K562 (cell line): ENCODE data around the gene ZNF775. TPM values are rescaled to one million over a fixed set of nuclear protein-coding genes. Genes with fewer than 3 reads are reported as not detected.

Experiments used
- ASH1L ChIP-seq: fragments of 450-650 bp; IDR thresholded peaks from 2 replicates; pipeline ENCODE4 v1.6.1; 2018; ENCODE audit warnings: borderline replicate concordance, mild to moderate bottlenecking, low read depth; ENCODE audit not compliant: partially characterized antibody
- CAMTA2 ChIP-seq: fragments of 250-450 bp; sonication (Bioruptor Pico); conservative IDR thresholded peaks from 2 replicates; pipeline ENCODE4 v1.5.1; 2022
- FOS ChIP-seq: IDR thresholded peaks from 3 replicates; pipeline ENCODE4 v1.6.1; 2011; ENCODE audit not compliant: insufficient read length; ENCODE audit errors: extremely low read depth
- HDAC1 ChIP-seq, 2 experiments: fragments of 450-650 bp; IDR thresholded peaks; 2 replicates each; pipeline ENCODE4 v1.6.1; 2016 to 2017; ENCODE audit warnings: inconsistent platforms in 1 of 2, mild to moderate bottlenecking in 1 of 2, moderate library complexity in 1 of 2
- HDGF ChIP-seq: fragments of 450-650 bp; IDR thresholded peaks from 2 replicates; pipeline ENCODE4 v1.6.1; 2016
- LEF1 ChIP-seq: fragments of 450-650 bp; IDR thresholded peaks from 2 replicates; pipeline ENCODE4 v1.6.1; 2016; ENCODE audit warnings: mild to moderate bottlenecking
- MEIS2 ChIP-seq: fragments of 450-650 bp; IDR thresholded peaks from 2 replicates; pipeline ENCODE4 v1.6.1; 2014; ENCODE audit warnings: mild to moderate bottlenecking; ENCODE audit not compliant: partially characterized antibody
- NFE2L1 ChIP-seq: fragments of 450-650 bp; IDR thresholded peaks from 2 replicates; pipeline ENCODE4 v1.6.1; 2016; ENCODE audit warnings: missing genetic modification characterization, low read depth, mild to moderate bottlenecking, missing compliant biosample characterization, moderate library complexity, borderline replicate concordance
- SLC30A9 ChIP-seq: fragments of 250-450 bp; sonication (Bioruptor Pico); IDR thresholded peaks from 2 replicates; pipeline ENCODE4 v1.8.0; 2022; ENCODE audit warnings: mild to moderate bottlenecking, moderate library complexity
- STAT5A ChIP-seq: IDR thresholded peaks from 2 replicates; pipeline ENCODE4 v1.6.1; 2012; ENCODE audit warnings: low read length, inconsistent platforms, borderline replicate concordance
- ZNF23 ChIP-seq: fragments of 250-450 bp; sonication (Bioruptor Pico); IDR thresholded peaks from 2 replicates; pipeline ENCODE4 v1.4.0; 2020; ENCODE audit warnings: mild to moderate bottlenecking
- ZNF263 ChIP-seq: sonication (generic); formaldehyde crosslinking; IDR thresholded peaks from 2 replicates; pipeline ENCODE4 v1.8.0; 2022; ENCODE audit warnings: mild to moderate bottlenecking, missing genetic modification reagents, borderline replicate concordance
- ZNF282 ChIP-seq: sonication (generic); formaldehyde crosslinking; IDR thresholded peaks from 2 replicates; pipeline ENCODE4 v1.8.1; 2023; ENCODE audit warnings: missing genetic modification reagents
- ZNF699 ChIP-seq: fragments of 250-450 bp; sonication (Bioruptor Pico); IDR thresholded peaks from 2 replicates; pipeline ENCODE4 v1.8.0; 2021; ENCODE audit warnings: mild to moderate bottlenecking, moderate library complexity; ENCODE audit not compliant: insufficient replicate concordance
- ZNF766 ChIP-seq: fragments of 200-800 bp; sonication (Bioruptor generic); conservative IDR thresholded peaks from 2 replicates; pipeline ENCODE4 v1.6.1; 2016; ENCODE audit warnings: missing genetic modification characterization, missing compliant biosample characterization
- polyA plus RNA-seq, 8 experiments: library from polyadenylated mRNA; depleted of rRNA in 4 of 8; stranded (reverse) in 5 of 8; unstranded in 3 of 8; fragments of >200 nt; fragmentation: Nextera tagmentation in 2 of 8; fragmentation: Illumina TruSeq in 1 of 8; extraction: Ambion mirVana in 2 of 8; extraction: Trizol in 1 of 8; gene quantifications; 2 replicates each; pipeline versions ENCODE4 v1.2.1 to v1.2.3, GENCODE V29; 2011 to 2014; ENCODE audit warnings: inconsistent platforms in 1 of 8, missing spikeins in 1 of 8
- total RNA-seq, 7 experiments: library from RNA; depleted of rRNA in 6 of 7; stranded (reverse); fragments of >200 nt in 6 of 7; fragmentation: Illumina TruSeq in 2 of 7; extraction: Trizol in 2 of 7; gene quantifications; 2 replicates each; pipeline versions ENCODE4 v1.2.1 to v1.2.3, GENCODE V29; 2011 to 2021; ENCODE audit warnings: low replicate concordance in 1 of 7
- TF ChIP-seq, protein P1 (sequence below): fragments of 250-450 bp; sonication (Bioruptor Pico); IDR thresholded peaks from 2 replicates; pipeline ENCODE4 v1.8.0; 2022; ENCODE audit warnings: inconsistent platforms, mild to moderate bottlenecking, moderate library complexity, borderline replicate concordance
- TF ChIP-seq, protein P2 (sequence below): sonication (generic); formaldehyde crosslinking; IDR thresholded peaks from 2 replicates; pipeline ENCODE4 v1.8.0; 2023; ENCODE audit warnings: mild to moderate bottlenecking, missing genetic modification reagents
- TF ChIP-seq, protein P3 (sequence below), 2 experiments: fragments of 150-350 bp in 1 of 2; IDR thresholded peaks; 2 replicates each; pipeline ENCODE4 v1.6.1; 2012 to 2016; ENCODE audit warnings: low read depth in 2 of 2, low read length in 2 of 2, mild to moderate bottlenecking in 1 of 2, moderate library complexity in 1 of 2
- TF ChIP-seq, protein P4 (sequence below): fragments of 250-450 bp; sonication (Bioruptor Pico); IDR thresholded peaks from 2 replicates; pipeline ENCODE4 v1.4.0; 2020; ENCODE audit warnings: borderline replicate concordance

Gene ZNF775
- total and polyA plus RNA-seq, 9 of the 15 experiments (the other 6 are each of a cell fraction or from before 2014, with no cell fraction given): 0.04 to 18.7 (median 4.9) TPM

DNA sequence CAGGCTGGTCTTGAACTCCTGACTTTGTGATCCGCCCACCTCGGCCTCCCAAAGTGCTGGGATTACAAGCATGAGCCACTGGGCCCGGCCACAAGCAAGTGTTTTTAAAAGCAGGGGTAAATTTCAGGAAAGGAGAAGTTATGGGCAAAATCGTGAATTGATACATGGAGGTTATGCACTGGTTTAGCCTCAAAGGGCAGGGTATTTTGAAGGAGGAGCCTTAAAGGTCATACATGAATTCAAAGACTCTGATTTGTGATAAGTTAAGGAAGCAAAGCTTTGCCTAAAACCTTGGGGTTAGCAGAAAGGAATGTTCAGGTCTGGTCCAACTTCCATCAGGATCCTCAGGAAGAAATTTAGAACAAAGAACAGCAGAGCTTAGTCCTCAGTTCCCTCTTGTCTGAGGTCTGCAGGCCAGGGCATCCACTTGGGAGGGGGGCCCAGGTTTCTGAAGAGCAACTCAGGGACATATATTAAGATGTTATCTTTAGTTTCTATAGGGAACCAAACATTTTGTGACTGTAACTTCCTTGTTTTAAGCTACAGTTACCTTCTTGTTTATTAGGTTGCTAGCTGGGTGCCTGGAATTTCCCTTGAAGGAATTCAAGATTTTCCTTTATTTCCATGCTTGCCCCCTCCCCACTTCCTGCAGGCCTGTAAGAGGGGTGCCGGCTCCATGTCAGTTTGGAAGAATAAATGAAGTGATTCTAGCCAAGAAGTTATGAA is 13.3 kb upstream of the ZNF775 start (continued):
- TF ChIP-seq, protein P1, sequence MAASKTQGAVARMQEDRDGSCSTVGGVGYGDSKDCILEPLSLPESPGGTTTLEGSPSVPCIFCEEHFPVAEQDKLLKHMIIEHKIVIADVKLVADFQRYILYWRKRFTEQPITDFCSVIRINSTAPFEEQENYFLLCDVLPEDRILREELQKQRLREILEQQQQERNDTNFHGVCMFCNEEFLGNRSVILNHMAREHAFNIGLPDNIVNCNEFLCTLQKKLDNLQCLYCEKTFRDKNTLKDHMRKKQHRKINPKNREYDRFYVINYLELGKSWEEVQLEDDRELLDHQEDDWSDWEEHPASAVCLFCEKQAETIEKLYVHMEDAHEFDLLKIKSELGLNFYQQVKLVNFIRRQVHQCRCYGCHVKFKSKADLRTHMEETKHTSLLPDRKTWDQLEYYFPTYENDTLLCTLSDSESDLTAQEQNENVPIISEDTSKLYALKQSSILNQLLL (CRISPR knock-in tag): no peak
- TF ChIP-seq MEIS2: peak; percentile 62
- TF ChIP-seq, protein P2, sequence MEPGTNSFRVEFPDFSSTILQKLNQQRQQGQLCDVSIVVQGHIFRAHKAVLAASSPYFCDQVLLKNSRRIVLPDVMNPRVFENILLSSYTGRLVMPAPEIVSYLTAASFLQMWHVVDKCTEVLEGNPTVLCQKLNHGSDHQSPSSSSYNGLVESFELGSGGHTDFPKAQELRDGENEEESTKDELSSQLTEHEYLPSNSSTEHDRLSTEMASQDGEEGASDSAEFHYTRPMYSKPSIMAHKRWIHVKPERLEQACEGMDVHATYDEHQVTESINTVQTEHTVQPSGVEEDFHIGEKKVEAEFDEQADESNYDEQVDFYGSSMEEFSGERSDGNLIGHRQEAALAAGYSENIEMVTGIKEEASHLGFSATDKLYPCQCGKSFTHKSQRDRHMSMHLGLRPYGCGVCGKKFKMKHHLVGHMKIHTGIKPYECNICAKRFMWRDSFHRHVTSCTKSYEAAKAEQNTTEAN (CRISPR knock-in tag): 0 out of 2 replicates have a peak, but pooled peaks have one; percentile 51
- TF ChIP-seq, protein P3, sequence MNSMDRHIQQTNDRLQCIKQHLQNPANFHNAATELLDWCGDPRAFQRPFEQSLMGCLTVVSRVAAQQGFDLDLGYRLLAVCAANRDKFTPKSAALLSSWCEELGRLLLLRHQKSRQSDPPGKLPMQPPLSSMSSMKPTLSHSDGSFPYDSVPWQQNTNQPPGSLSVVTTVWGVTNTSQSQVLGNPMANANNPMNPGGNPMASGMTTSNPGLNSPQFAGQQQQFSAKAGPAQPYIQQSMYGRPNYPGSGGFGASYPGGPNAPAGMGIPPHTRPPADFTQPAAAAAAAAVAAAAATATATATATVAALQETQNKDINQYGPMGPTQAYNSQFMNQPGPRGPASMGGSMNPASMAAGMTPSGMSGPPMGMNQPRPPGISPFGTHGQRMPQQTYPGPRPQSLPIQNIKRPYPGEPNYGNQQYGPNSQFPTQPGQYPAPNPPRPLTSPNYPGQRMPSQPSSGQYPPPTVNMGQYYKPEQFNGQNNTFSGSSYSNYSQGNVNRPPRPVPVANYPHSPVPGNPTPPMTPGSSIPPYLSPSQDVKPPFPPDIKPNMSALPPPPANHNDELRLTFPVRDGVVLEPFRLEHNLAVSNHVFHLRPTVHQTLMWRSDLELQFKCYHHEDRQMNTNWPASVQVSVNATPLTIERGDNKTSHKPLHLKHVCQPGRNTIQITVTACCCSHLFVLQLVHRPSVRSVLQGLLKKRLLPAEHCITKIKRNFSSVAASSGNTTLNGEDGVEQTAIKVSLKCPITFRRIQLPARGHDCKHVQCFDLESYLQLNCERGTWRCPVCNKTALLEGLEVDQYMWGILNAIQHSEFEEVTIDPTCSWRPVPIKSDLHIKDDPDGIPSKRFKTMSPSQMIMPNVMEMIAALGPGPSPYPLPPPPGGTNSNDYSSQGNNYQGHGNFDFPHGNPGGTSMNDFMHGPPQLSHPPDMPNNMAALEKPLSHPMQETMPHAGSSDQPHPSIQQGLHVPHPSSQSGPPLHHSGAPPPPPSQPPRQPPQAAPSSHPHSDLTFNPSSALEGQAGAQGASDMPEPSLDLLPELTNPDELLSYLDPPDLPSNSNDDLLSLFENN (IDR thresholded peaks at IDR 0.05; ENCODE audit: low read depth in 2 of 2, low read length in 2 of 2): no peak
- TF ChIP-seq NFE2L1 (tag): no peak
- TF ChIP-seq ASH1L: no peak
- TF ChIP-seq ZNF766 (CRISPR knock-in tag): peak; percentile 63; the same call in 1 of the 2 replicates
- TF ChIP-seq CAMTA2: no peak
- TF ChIP-seq HDAC1 (IDR thresholded peaks at IDR 0.05): peak; percentile 25 to 50; a peak in 1 of 4 replicates
- TF ChIP-seq FOS: no peak
- no peak for TF ChIP-seq SLC30A9 (CRISPR knock-in tag)
- TF ChIP-seq ZNF699 (CRISPR knock-in tag): no peak
- TF ChIP-seq ZNF282 (CRISPR knock-in tag): no peak
- TF ChIP-seq ZNF263 (CRISPR knock-in tag): no peak
- TF ChIP-seq STAT5A: no peak
- TF ChIP-seq LEF1: no peak
- TF ChIP-seq, protein P4, sequence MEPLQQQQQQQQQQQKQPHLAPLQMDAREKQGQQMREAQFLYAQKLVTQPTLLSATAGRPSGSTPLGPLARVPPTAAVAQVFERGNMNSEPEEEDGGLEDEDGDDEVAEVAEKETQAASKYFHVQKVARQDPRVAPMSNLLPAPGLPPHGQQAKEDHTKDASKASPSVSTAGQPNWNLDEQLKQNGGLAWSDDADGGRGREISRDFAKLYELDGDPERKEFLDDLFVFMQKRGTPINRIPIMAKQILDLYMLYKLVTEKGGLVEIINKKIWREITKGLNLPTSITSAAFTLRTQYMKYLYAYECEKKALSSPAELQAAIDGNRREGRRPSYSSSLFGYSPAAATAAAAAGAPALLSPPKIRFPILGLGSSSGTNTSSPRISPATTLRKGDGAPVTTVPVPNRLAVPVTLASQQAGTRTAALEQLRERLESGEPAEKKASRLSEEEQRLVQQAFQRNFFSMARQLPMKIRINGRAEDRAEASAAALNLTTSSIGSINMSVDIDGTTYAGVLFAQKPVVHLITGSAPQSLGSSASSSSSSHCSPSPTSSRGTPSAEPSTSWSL (CRISPR knock-in tag): no peak
- no peak for TF ChIP-seq HDGF
- no peak for TF ChIP-seq ZNF23 (CRISPR knock-in tag)
